Heart left ventricle (tissue), 13 donors: ENCODE data around the gene WBP1L.

Experiments
- CTCF ChIP-seq, 12 donors: fragments of 200-600 bp; sonication (generic) in 4 of 12; IDR thresholded peaks; one replicate each; pipeline versions ENCODE4 v1.5.0 to v1.8.0; 2018 to 2022; ENCODE audit warnings: antibody characterized with exemption in 12 of 12, mild to moderate bottlenecking in 5 of 12
- POLR2A ChIP-seq, 2 donors: fragments of 450-650 bp; IDR thresholded peaks; one replicate each; pipeline ENCODE4 v1.6.1; 2017; ENCODE audit warnings: antibody characterized with exemption in 2 of 2, mild to moderate bottlenecking in 2 of 2, moderate library complexity in 2 of 2
- donor health status: ischemic (EF 13 %, LVEDD 7.1; RV severe dilation, severe dysfunction).
- donor health status: DM: no; HTN: yes; CAD: no.
- donor health status: DM: no; HTN: no; CAD: no.
- donor health status: ischemic (EF 25% LVEDD 6.9; RV normal size, moderate dysfunction).
- donor health status: ischemic (EF 25% LVEDD 5.7; RV mildly dilated, moderate dysfunction).
- donor health status: ischemic (EF 35%, LVEDD 5.7; RV mildly dilated, moderate dysfunction).
- donor health status: nonischemic (EF 11% LVEDD 7.7; RV severe dilation, severe dysfunction).
- donor health status: DM: yes; HTN: yes; CAD: no.
- donor health status: PGD.
- donor health status: ischemic (EF 29% LVEDD 5.4; RV normal size, mild dysfunction).
- donor health status: nonischemic (EF 23%, LVEDD 6.1; RV moderate dilation, normal function).

GRCh38 chr10:102856758-102857424, 113.1 kb downstream of the WBP1L start:
- TF ChIP-seq CTCF (IDR thresholded peaks at IDR 0.05) (no peak), POLR2A (IDR thresholded peaks at IDR 0.05) (no peak)
